Neural cell (in vitro differentiated cells): Measurements from ENCODE around the gene KRT27. TPM values are rescaled to one million over a fixed set of nuclear protein-coding genes. Genes with fewer than 3 reads are reported as not detected.

Source experiments
- H2AFZ ChIP-seq: fragments of 200-600, 300-800 bp; sonication (generic), shearing (Covaris generic); 2 replicates; pipeline ENCODE4 v1.6.0; 2014; ENCODE audit warnings: low read depth, mild to moderate bottlenecking, antibody characterized with exemption, low read length, moderate library complexity
- H3F3A ChIP-seq: fragments of 200-600 bp; shearing (Covaris generic); 2 replicates; pipeline ENCODE4 v1.6.1; 2016; ENCODE audit warnings: mild to moderate bottlenecking, moderate library complexity, mixed read lengths, antibody characterized with exemption, low read length; ENCODE audit not compliant: insufficient read depth, poor library complexity, severe bottlenecking
- H3K27ac ChIP-seq: fragments of 200-600, 300-800 bp; sonication (generic), shearing (Covaris generic); 2 replicates; pipeline ENCODE4 v1.5.1; 2014; ENCODE audit warnings: mild to moderate bottlenecking, low read length, moderate library complexity
- H3K27me3 ChIP-seq: fragments of 300-800, 200-600 bp; sonication (generic), shearing (Covaris generic); 2 replicates; pipeline ENCODE4 v1.6.0; 2014; ENCODE audit warnings: mild to moderate bottlenecking, low read depth, low read length, moderate library complexity; ENCODE audit not compliant: insufficient read depth
- H3K36me3 ChIP-seq: fragments of 300-800, 200-600 bp; sonication (generic), shearing (Covaris generic); 2 replicates; pipeline ENCODE4 v1.5.1; 2014; ENCODE audit warnings: mild to moderate bottlenecking, antibody characterized with exemption, low read length, moderate library complexity; ENCODE audit not compliant: insufficient read depth
- H3K4me2 ChIP-seq: fragments of 300-800, 200-600 bp; sonication (generic), shearing (Covaris generic); 2 replicates; pipeline ENCODE4 v1.6.0; 2014; ENCODE audit warnings: mild to moderate bottlenecking, low read length
- H3K4me3 ChIP-seq: fragments of 300-800, 200-600 bp; sonication (generic), shearing (Covaris generic); 2 replicates; pipeline ENCODE4 v1.5.1; 2014; ENCODE audit warnings: mild to moderate bottlenecking, low read length, moderate library complexity
- H3K79me2 ChIP-seq: fragments of 200-600 bp; shearing (Covaris generic); replicated peaks from 2 replicates; pipeline ENCODE4 v1.6.0; 2014; ENCODE audit warnings: mild to moderate bottlenecking, low read length, moderate library complexity; ENCODE audit not compliant: insufficient read depth
- H3K9ac ChIP-seq: fragments of 300-800, 200-600 bp; sonication (generic), shearing (Covaris generic); 2 replicates; pipeline ENCODE4 v1.6.1; 2016; ENCODE audit warnings: mild to moderate bottlenecking, low read length, mixed read lengths
- H3K9me2 ChIP-seq: fragments of 200-600 bp; shearing (Covaris generic); 2 replicates; pipeline ENCODE4 v1.6.1; 2016; ENCODE audit warnings: mild to moderate bottlenecking, low read length, mixed read lengths; ENCODE audit not compliant: insufficient read depth
- H3K9me3 ChIP-seq: fragments of 200-600, 300-800 bp; sonication (generic), shearing (Covaris generic); 2 replicates; pipeline ENCODE4 v1.6.1; 2016; ENCODE audit warnings: mild to moderate bottlenecking, mixed run types, low read length, moderate library complexity, mixed read lengths
- H4K20me1 ChIP-seq: fragments of 200-600 bp; shearing (Covaris generic); 2 replicates; pipeline ENCODE4 v1.6.1; 2016; ENCODE audit warnings: mild to moderate bottlenecking, mixed run types; ENCODE audit not compliant: insufficient read depth
- EP300 ChIP-seq: fragments of 450-650 bp; conservative IDR thresholded peaks from 2 replicates; pipeline ENCODE4 v1.6.1; 2014; ENCODE audit warnings: antibody characterized with exemption, mild to moderate bottlenecking, moderate library complexity; ENCODE audit not compliant: poor library complexity, severe bottlenecking
- EZH2 ChIP-seq: fragments of 200-600, 300-800 bp; shearing (Covaris generic), sonication (generic); IDR thresholded peaks from 2 replicates; pipeline ENCODE4 v1.6.1; 2014; ENCODE audit warnings: antibody characterized with exemption, low read length, borderline replicate concordance, mild to moderate bottlenecking; ENCODE audit not compliant: insufficient read depth, poor library complexity, severe bottlenecking
- MXI1 ChIP-seq: fragments of 450-650 bp; conservative IDR thresholded peaks from 2 replicates; pipeline ENCODE4 v1.6.1; 2014; ENCODE audit warnings: antibody characterized with exemption, mild to moderate bottlenecking; ENCODE audit not compliant: poor library complexity, severe bottlenecking
- POLR2AphosphoS5 ChIP-seq: IDR thresholded peaks from 2 replicates; pipeline ENCODE4 v1.6.1; 2012
- RAD21 ChIP-seq: fragments of 450-650 bp; conservative IDR thresholded peaks from 2 replicates; pipeline ENCODE4 v1.6.1; 2014; ENCODE audit warnings: antibody characterized with exemption, mild to moderate bottlenecking, moderate library complexity
- SMC3 ChIP-seq: fragments of 450-650 bp; conservative IDR thresholded peaks from 2 replicates; pipeline ENCODE4 v1.6.1; 2014; ENCODE audit warnings: antibody characterized with exemption, mild to moderate bottlenecking, moderate library complexity; ENCODE audit not compliant: poor library complexity
- TAF1 ChIP-seq: IDR thresholded peaks from 2 replicates; pipeline ENCODE4 v1.6.1; 2012; ENCODE audit warnings: low read depth
- polyA plus RNA-seq: library from polyadenylated mRNA; depleted of rRNA; stranded (reverse); fragments of >200 nt; gene quantifications from 2 replicates; pipeline ENCODE4 v1.2.3, GENCODE V29; 2014
- TF ChIP-seq, protein P1 (sequence below): IDR thresholded peaks from 2 replicates; pipeline ENCODE4 v1.6.1; 2012; ENCODE audit warnings: borderline replicate concordance
- TF ChIP-seq, protein P2 (sequence below): fragments of 450-650 bp; IDR thresholded peaks from 2 replicates; pipeline ENCODE4 v1.5.1; 2014; ENCODE audit warnings: antibody characterized with exemption, mild to moderate bottlenecking, moderate library complexity; ENCODE audit not compliant: poor library complexity, severe bottlenecking

KRT27 gene
- polyA plus RNA-seq, 1 donor from 2014 or later: not detected

DNA sequence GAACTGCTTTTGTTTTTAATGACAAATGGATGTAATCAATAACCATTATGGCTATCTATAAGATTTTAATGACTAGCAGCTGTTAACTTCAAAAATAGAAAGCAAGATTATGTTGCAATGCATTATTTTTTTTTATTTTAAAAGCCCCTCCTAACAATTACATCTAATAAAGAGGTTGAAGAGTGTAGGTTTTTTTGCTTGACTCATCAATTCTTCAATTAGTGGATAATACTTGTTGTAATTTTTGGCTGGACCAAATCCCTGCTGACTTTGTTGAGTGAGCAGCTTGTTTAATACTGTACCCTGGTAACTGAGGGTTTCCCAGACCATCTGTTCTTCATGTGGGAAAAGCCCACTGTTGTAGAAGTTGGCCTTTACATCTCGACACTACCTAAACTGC lies 51.4 kb downstream of the KRT27 start:
- H3K36me3 ChIP-seq: no peaks in the 10 kb centered on the region
- H3K4me2 ChIP-seq: no peak overlapping the region
- no peaks in the 10 kb centered on the region for H3K9me3 ChIP-seq
- H4K20me1 ChIP-seq: no peaks in the 10 kb centered on the region
- TF ChIP-seq, protein P1, sequence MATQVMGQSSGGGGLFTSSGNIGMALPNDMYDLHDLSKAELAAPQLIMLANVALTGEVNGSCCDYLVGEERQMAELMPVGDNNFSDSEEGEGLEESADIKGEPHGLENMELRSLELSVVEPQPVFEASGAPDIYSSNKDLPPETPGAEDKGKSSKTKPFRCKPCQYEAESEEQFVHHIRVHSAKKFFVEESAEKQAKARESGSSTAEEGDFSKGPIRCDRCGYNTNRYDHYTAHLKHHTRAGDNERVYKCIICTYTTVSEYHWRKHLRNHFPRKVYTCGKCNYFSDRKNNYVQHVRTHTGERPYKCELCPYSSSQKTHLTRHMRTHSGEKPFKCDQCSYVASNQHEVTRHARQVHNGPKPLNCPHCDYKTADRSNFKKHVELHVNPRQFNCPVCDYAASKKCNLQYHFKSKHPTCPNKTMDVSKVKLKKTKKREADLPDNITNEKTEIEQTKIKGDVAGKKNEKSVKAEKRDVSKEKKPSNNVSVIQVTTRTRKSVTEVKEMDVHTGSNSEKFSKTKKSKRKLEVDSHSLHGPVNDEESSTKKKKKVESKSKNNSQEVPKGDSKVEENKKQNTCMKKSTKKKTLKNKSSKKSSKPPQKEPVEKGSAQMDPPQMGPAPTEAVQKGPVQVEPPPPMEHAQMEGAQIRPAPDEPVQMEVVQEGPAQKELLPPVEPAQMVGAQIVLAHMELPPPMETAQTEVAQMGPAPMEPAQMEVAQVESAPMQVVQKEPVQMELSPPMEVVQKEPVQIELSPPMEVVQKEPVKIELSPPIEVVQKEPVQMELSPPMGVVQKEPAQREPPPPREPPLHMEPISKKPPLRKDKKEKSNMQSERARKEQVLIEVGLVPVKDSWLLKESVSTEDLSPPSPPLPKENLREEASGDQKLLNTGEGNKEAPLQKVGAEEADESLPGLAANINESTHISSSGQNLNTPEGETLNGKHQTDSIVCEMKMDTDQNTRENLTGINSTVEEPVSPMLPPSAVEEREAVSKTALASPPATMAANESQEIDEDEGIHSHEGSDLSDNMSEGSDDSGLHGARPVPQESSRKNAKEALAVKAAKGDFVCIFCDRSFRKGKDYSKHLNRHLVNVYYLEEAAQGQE: no peak
- no peak for TF ChIP-seq TAF1
- no peak for TF ChIP-seq EP300
- no peaks in the 10 kb centered on the region for H3F3A ChIP-seq
- no peaks in the 10 kb centered on the region for H3K79me2 ChIP-seq
- no peaks in the 10 kb centered on the region for H3K9me2 ChIP-seq
- H3K27ac ChIP-seq: no peak overlapping the region
- no peak overlapping the region for H3K4me3 ChIP-seq
- no peaks in the 10 kb centered on the region for H3K27me3 ChIP-seq
- H3K9ac ChIP-seq: no peak overlapping the region
- no peak overlapping the region for H2AFZ ChIP-seq

DNA sequence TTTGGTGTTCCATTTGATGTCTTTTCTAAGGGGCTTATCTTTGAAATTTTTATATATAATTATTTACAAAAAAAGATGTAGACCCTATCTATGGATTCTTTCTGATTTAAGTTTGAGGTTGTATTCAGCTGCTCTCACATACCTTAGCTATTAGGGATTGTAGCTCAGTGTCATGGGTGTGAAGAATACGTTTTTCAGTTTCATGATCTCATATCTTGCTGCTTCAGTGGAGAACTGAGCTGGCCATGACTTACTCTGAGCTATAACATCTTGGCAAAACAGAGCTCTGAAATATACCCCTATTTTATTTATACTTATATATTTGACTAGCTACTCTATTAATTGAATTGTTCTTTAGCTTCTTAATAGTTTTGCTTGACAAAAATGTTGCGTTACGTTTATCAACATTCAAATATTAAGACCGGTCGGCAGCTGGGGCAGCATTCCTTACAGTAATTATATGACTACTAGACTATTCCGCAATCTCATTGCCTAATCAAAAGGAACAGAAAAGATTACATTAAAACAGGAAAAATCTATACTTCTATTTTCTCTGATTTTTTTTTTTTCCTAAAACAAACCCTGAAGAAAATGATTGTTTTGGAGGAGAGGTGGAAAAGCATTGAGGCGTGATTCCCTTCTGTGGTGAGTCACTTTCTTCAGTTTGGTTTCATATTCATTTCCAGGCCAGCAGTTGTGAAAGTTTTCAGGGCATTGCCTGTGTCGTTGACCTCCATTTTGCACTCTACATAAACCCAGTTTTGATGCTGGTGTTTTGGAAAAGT lies 54.7 kb downstream of the KRT27 start:
- Histone ChIP-seq H2AFZ (no peak overlapping the region), H3K9ac (no peak overlapping the region), H3K9me3 (no peaks in the 10 kb centered on the region), H3K79me2 (no peaks in the 10 kb centered on the region), H3K9me2 (no peaks in the 10 kb centered on the region), H3K27me3 (no peaks in the 10 kb centered on the region), H4K20me1 (no peaks in the 10 kb centered on the region), H3K36me3 (no peaks in the 10 kb centered on the region), H3K4me3 (no peak overlapping the region), H3K27ac (no peak overlapping the region), H3K4me2 (no peak overlapping the region), H3F3A (no peaks in the 10 kb centered on the region)
- TF ChIP-seq SMC3 (no peak), MXI1 (no peak), TAF1 (no peak), RAD21 (no peak), EP300 (no peak), EZH2 (no peak), POLR2AphosphoS5 (no peak)
- TF ChIP-seq, protein P2, sequence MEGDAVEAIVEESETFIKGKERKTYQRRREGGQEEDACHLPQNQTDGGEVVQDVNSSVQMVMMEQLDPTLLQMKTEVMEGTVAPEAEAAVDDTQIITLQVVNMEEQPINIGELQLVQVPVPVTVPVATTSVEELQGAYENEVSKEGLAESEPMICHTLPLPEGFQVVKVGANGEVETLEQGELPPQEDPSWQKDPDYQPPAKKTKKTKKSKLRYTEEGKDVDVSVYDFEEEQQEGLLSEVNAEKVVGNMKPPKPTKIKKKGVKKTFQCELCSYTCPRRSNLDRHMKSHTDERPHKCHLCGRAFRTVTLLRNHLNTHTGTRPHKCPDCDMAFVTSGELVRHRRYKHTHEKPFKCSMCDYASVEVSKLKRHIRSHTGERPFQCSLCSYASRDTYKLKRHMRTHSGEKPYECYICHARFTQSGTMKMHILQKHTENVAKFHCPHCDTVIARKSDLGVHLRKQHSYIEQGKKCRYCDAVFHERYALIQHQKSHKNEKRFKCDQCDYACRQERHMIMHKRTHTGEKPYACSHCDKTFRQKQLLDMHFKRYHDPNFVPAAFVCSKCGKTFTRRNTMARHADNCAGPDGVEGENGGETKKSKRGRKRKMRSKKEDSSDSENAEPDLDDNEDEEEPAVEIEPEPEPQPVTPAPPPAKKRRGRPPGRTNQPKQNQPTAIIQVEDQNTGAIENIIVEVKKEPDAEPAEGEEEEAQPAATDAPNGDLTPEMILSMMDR: no peak
